GM12878 (cell line): Measurements from ENCODE around the gene NOS1. TPM values are rescaled to one million over a fixed set of nuclear protein-coding genes. Genes with fewer than 3 reads are reported as not detected.

Experiments
- ATAC-seq: fragments of 200-7000 bp; cut with Tn5 transposase; 3 replicates; pipeline ENCODE4 v1.9.1; 2020; ENCODE audit warnings: mild to moderate bottlenecking, moderate library complexity
- BruUV-seq: library from RNA; stranded (reverse); fragments of 400-500 nt; replicated peaks from 2 replicates; lab custom pipeline; 2021; lab: Mats Ljungman, UMichigan
- CTCF ChIA-PET: fragments of 300-600 bp; sonication (Branson Sonifier 250); formaldehyde crosslinking; extraction: SDS; loops from one replicate; lab custom pipeline; 2021; ENCODE audit warnings: inconsistent platforms; lab: Yijun Ruan, JAX
- POLR2A ChIA-PET: fragments of 350-600 bp; formaldehyde crosslinking; extraction: SDS; loops from one replicate; lab custom pipeline; 2021; ENCODE audit warnings: inconsistent platforms; lab: Charles Lee
- RAD21 ChIA-PET: fragments of 300-600 bp; sonication (Branson Sonifier 250); formaldehyde crosslinking; loops from one replicate; lab custom pipeline; 2023; ENCODE audit warnings: antibody characterized with exemption; ENCODE audit not compliant: unreplicated experiment; lab: Charles Lee
- SMC1A ChIA-PET: fragments of 300-600 bp; sonication (Branson Sonifier 250); formaldehyde crosslinking; loops from one replicate; lab custom pipeline; 2023; ENCODE audit not compliant: unreplicated experiment, uncharacterized antibody; lab: Charles Lee
- DNase-seq: peaks from one replicate; pipeline ENCODE4 v3.0.0-alpha.2; 2011; ENCODE audit warnings: low read depth, low spot score
- FAIRE-seq: peaks from 3 replicates; lab custom pipeline; 2011; peaks lifted over from hg19 to GRCh38; lab: Jason Lieb, UNC
- H2AFZ ChIP-seq: 2 replicates; pipeline ENCODE4 v1.6.0; 2011; ENCODE audit warnings: low read depth, low read length, control low read depth; ENCODE audit not compliant: control insufficient read depth
- H3K27ac ChIP-seq: 2 replicates; pipeline ENCODE4 v1.5.1; 2011; ENCODE audit warnings: control low read depth; ENCODE audit not compliant: control insufficient read depth, insufficient read depth
- H3K27me3 ChIP-seq, 2 experiments: replicated peaks in 1 of 2; 2 replicates each; pipeline versions ENCODE4 v1.6.0 to v1.6.1; 2011; ENCODE audit warnings: low read length in 1 of 2; ENCODE audit not compliant: control insufficient read depth in 2 of 2, insufficient read depth in 2 of 2
- H3K36me3 ChIP-seq, 2 experiments: 2 replicates each; pipeline ENCODE4 v1.5.1; 2011; ENCODE audit warnings: low read length in 1 of 2; ENCODE audit not compliant: control insufficient read depth in 2 of 2, insufficient read depth in 2 of 2
- H3K4me1 ChIP-seq: 2 replicates; pipeline ENCODE4 v1.6.1; 2011; ENCODE audit warnings: mild to moderate bottlenecking, low read length, moderate library complexity, mixed read lengths; ENCODE audit not compliant: control insufficient read depth, insufficient read depth
- H3K4me2 ChIP-seq: 2 replicates; pipeline ENCODE4 v1.6.0; 2011; ENCODE audit warnings: control low read depth; ENCODE audit not compliant: control insufficient read depth, insufficient read depth
- H3K4me3 ChIP-seq: fragments of 200-600 bp; sonication (generic); 2 replicates; pipeline ENCODE4 v1.5.1; 2016
- H3K79me2 ChIP-seq: 2 replicates; pipeline ENCODE4 v1.6.0; 2011; ENCODE audit warnings: low read length; ENCODE audit not compliant: control insufficient read depth, insufficient read depth
- H3K9ac ChIP-seq: 2 replicates; pipeline ENCODE4 v1.8.0; 2011; ENCODE audit warnings: low read length, control low read depth, mixed read lengths; ENCODE audit not compliant: control insufficient read depth, insufficient read depth
- H3K9me3 ChIP-seq: replicated peaks from 3 replicates; pipeline ENCODE4 v1.5.1; 2011; ENCODE audit warnings: mild to moderate bottlenecking, low read length; ENCODE audit not compliant: control insufficient read depth, insufficient read depth
- H4K20me1 ChIP-seq: 2 replicates; pipeline ENCODE4 v1.6.0; 2011; ENCODE audit not compliant: control insufficient read depth, insufficient read depth
- CHD2 ChIP-seq: IDR thresholded peaks from 2 replicates; pipeline ENCODE4 v1.6.1; 2011; ENCODE audit warnings: low read depth, low read length, improper control_type of control experiment, borderline replicate concordance
- CREB1 ChIP-seq: IDR thresholded peaks from 2 replicates; pipeline ENCODE4 v1.6.1; 2012; ENCODE audit warnings: low read depth, mild to moderate bottlenecking, inconsistent platforms
- E4F1 ChIP-seq: fragments of 450-650 bp; IDR thresholded peaks from 2 replicates; pipeline ENCODE4 v1.6.1; 2018; ENCODE audit warnings: borderline replicate concordance, mild to moderate bottlenecking; ENCODE audit not compliant: partially characterized antibody
- EED ChIP-seq: sonication (generic); IDR thresholded peaks from 2 replicates; pipeline ENCODE4 v1.6.1; 2016; ENCODE audit warnings: antibody characterized with exemption, low read depth
- HCFC1 ChIP-seq: fragments of 150-350 bp; IDR thresholded peaks from 2 replicates; pipeline ENCODE4 v1.6.1; 2014; ENCODE audit warnings: low read length
- IKZF2 ChIP-seq, 2 experiments: fragments of 450-650 bp; IDR thresholded peaks; 2 replicates each; pipeline ENCODE4 v1.6.1; 2017; ENCODE audit warnings: mild to moderate bottlenecking in 2 of 2, moderate library complexity in 2 of 2
- KAT2A ChIP-seq: conservative IDR thresholded peaks from 2 replicates; pipeline ENCODE4 v1.6.1; 2011; ENCODE audit warnings: low read depth, low read length; ENCODE audit not compliant: control insufficient read depth
- PRDM15 ChIP-seq: fragments of 450-650 bp; formaldehyde crosslinking; IDR thresholded peaks from 2 replicates; pipeline ENCODE4 v1.4.0; 2020; ENCODE audit warnings: mild to moderate bottlenecking, moderate library complexity
- RELA ChIP-seq: fragments of 450-650 bp; IDR thresholded peaks from 2 replicates; pipeline ENCODE4 v1.8.0; 2014; ENCODE audit warnings: borderline replicate concordance; ENCODE audit not compliant: partially characterized antibody
- RUNX3 ChIP-seq: IDR thresholded peaks from 2 replicates; pipeline ENCODE4 v1.6.1; 2012; ENCODE audit warnings: low read length, inconsistent platforms
- SIX5 ChIP-seq: IDR thresholded peaks from 2 replicates; pipeline ENCODE4 v1.6.1; 2011; ENCODE audit warnings: mild to moderate bottlenecking, low read depth, low read length, moderate library complexity; ENCODE audit not compliant: severe bottlenecking
- SMAD5 ChIP-seq: IDR thresholded peaks from 2 replicates; pipeline ENCODE4 v1.6.1; 2016; ENCODE audit warnings: antibody characterized with exemption, low read depth
- STAT3 ChIP-seq: IDR thresholded peaks from 2 replicates; pipeline ENCODE4 v1.6.1; 2011; ENCODE audit warnings: low read depth, low read length, improper control_type of control experiment
- ZBTB4 ChIP-seq: fragments of 450-650 bp; formaldehyde crosslinking; IDR thresholded peaks from 2 replicates; pipeline ENCODE4 v1.4.0; 2022; ENCODE audit warnings: mild to moderate bottlenecking, moderate library complexity
- WGBS: methylation state at CpG from one replicate; pipeline ENCODE4 v1.1.6; 2016; ENCODE audit warnings: low lambda C conversion rate; ENCODE audit not compliant: insufficient replicate concordance, insufficient coverage; ENCODE audit errors: missing lambda C conversion rate; 5-methylcytosine and 5-hydroxymethylcytosine counted together
- in situ Hi-C: fragments of 300-500 bp; cut with MboI; formaldehyde crosslinking; loops from 9 replicates; pipeline ENCODE4 v1.14.3; 2018; ENCODE audit warnings: mixed read lengths
- intact Hi-C: fragments of 100-400 bp; cut with micrococcal nuclease; formaldehyde crosslinking; loops from one replicate; pipeline ENCODE4 v1.14.2; 2022; ENCODE audit not compliant: unreplicated experiment
- polyA plus RNA-seq, 11 experiments: library from polyadenylated mRNA; depleted of rRNA in 4 of 11; unstranded in 6 of 11; stranded (reverse) in 5 of 11; fragments of >200 nt; fragmentation: Nextera tagmentation in 4 of 11; fragmentation: Illumina TruSeq in 1 of 11; extraction: Ambion mirVana in 4 of 11; extraction: Trizol in 1 of 11; gene quantifications; 1 replicate in 1 of 11; 2 replicates in 10 of 11; pipeline versions ENCODE4 v1.2.1 to v1.2.3, GENCODE V29; 2011 to 2016; ENCODE audit warnings: inconsistent platforms in 2 of 11, missing spikeins in 2 of 11, low read depth in 1 of 11
- total RNA-seq, 4 experiments: library from RNA; depleted of rRNA in 3 of 4; stranded (reverse); fragments of >200 nt in 3 of 4; fragmentation: Illumina TruSeq in 1 of 4; extraction: Trizol in 1 of 4; gene quantifications; 2 replicates each; pipeline versions ENCODE4 v1.2.1 to v1.2.3, GENCODE V29; 2013 to 2021

NOS1 gene
- total and polyA plus RNA-seq, 10 of the 15 experiments (the other 5 are each of a cell fraction or from before 2014, with no cell fraction given), result under 0.01 to 0.04 (median 0.01) TPM; not detected in 7

GRCh38 chr12:117228239-117228638, 133.2 kb downstream of the NOS1 start (continued):
- no peak for TF ChIP-seq E4F1
- no peak for TF ChIP-seq EED
- no peak for TF ChIP-seq SMAD5
- no peak for TF ChIP-seq KAT2A
- no peak for TF ChIP-seq PRDM15 (CRISPR knock-in tag)

- no peak for FAIRE-seq
- RAD21 ChIA-PET, result no interaction called here
- no TSS peak for BruUV-seq
- Histone ChIP-seq H4K20me1 (no peaks in the 10 kb centered on the region), H2AFZ (no peak overlapping the region), H3K79me2 (no peaks in the 10 kb centered on the region), H3K4me1 (no peaks in the 10 kb centered on the region), H3K27me3 (no peaks in the 10 kb centered on the region), H3K27ac (no peak overlapping the region), H3K9ac (no peak overlapping the region), H3K4me3 (no peak overlapping the region), H3K36me3 (no peaks in the 10 kb centered on the region), H3K9me3 (no peaks in the 10 kb centered on the region), H3K4me2 (no peak overlapping the region)
- in situ Hi-C loops (no loop called here), intact Hi-C loops (no loop called here)
- CTCF ChIA-PET, result interaction anchor here (0.8 to 1.5 kb wide), 2 partner anchors 15 to 140 kb away, joined by 3 read pairs; no protein-coding TSS in a partner anchor
- WGBS, result 14% methylated on average over 11 of the region's 12 CpGs
- SMC1A ChIA-PET, result no interaction called here
- no peak for DNase-seq
- no peak for ATAC-seq
- POLR2A ChIA-PET, result no interaction called here
- TF ChIP-seq CREB1 (no peak), HCFC1 (no peak), STAT3 (no peak), SIX5 (no peak), IKZF2 (IDR thresholded peaks at IDR 0.05) (no peak), RUNX3 (no peak), CHD2 (no peak), ZBTB4 (CRISPR knock-in tag) (no peak), RELA (no peak)
These were observed 134.3 kb downstream of the NOS1 start for GRCh38 chr12:117227000-117227653.
